ENCODE data around the gene IFNGR2. TPM values are rescaled to one million over a fixed set of nuclear protein-coding genes. Genes with fewer than 3 reads are reported as not detected.

Gene IFNGR2
- polyA plus RNA-seq, 1 of the 3 experiments (the other 2 are of a cell fraction), result 92.4 TPM

GRCh38 chr21:33452362-33452761, 49.1 kb downstream of the IFNGR2 start (continued):
- TF ChIP-seq RCOR1 (IDR thresholded peaks at IDR 0.05; ENCODE audit: low read length), result no peak

- Histone ChIP-seq H3K4me3 (ENCODE audit: low read depth in 2 of 2, low read length in 1 of 2) (no peak overlapping the region), H2AFZ (ENCODE audit: low read depth) (no peak overlapping the region), H3K27me3 (ENCODE audit: insufficient read depth) (no peaks in the 10 kb centered on the region), H3K36me3 (replicated peaks in 1 of 2; ENCODE audit: control insufficient read depth in 1 of 2, insufficient read depth in 2 of 2, low read length in 1 of 2) (peaks cover 0 to 30% of the 10 kb centered on the region in 2 experiments), H3K9me3 (no peaks in the 10 kb centered on the region), H3K4me1 (ENCODE audit: control insufficient read depth in 1 of 2, insufficient read depth in 2 of 2, low read depth in 1 of 2, low read length in 1 of 2) (peaks cover 0 to 11% of the 10 kb centered on the region in 2 experiments; a peak in 1 of 4 replicates), H3K9me2 (no peaks in the 10 kb centered on the region), H3K9ac (no peak overlapping the region), H3F3A (replicated peaks; ENCODE audit: insufficient read depth) (peaks cover 6% of the 10 kb centered on the region), H3K79me2 (ENCODE audit: insufficient read depth) (no peaks in the 10 kb centered on the region), H4K20me1 (ENCODE audit: insufficient read depth) (no peaks in the 10 kb centered on the region), H3K4me2 (no peak overlapping the region), H3K27ac (ENCODE audit: low read depth in 2 of 2, low read length in 1 of 2) (no peak overlapping the region)
- no peak for DNase-seq
- CTCF ChIA-PET, result interaction anchor here (1.0 to 5.1 kb wide), 6 partner anchors 10 to 515 kb away, joined by 3 to 25 read pairs (median 6); no protein-coding TSS in a partner anchor
- WGBS (ENCODE audit: low lambda C conversion rate), result 92% methylated on average over 6 of the region's 6 CpGs
- no peak for TF ChIP-seq MAX (IDR thresholded peaks at IDR 0.05; ENCODE audit: low read depth)
- no peak for TF ChIP-seq TCF12 (IDR thresholded peaks at IDR 0.05)
- TF ChIP-seq MXI1 (IDR thresholded peaks at IDR 0.05; ENCODE audit: low read depth, low read length), result no peak
- TF ChIP-seq SIN3A (IDR thresholded peaks at IDR 0.05; ENCODE audit: borderline replicate concordance, low read depth, low read length), result no peak
- TF ChIP-seq NRF1 (IDR thresholded peaks at IDR 0.05; ENCODE audit: low read depth, low read length), result no peak
- no peak for TF ChIP-seq USF1 (IDR thresholded peaks at IDR 0.05; ENCODE audit: borderline replicate concordance, low read depth)
- no peak for TF ChIP-seq EP300 (IDR thresholded peaks at IDR 0.05; ENCODE audit: borderline replicate concordance in 1 of 2, low read depth in 1 of 2, low read length in 1 of 2)
- no peak for TF ChIP-seq RXRA (IDR thresholded peaks at IDR 0.05; ENCODE audit: borderline replicate concordance, low read depth)
- no peak for TF ChIP-seq CTCF (IDR thresholded peaks at IDR 0.05)
- TF ChIP-seq NFIC (IDR thresholded peaks at IDR 0.05; ENCODE audit: borderline replicate concordance), result no peak
- TF ChIP-seq FOXJ3 (CRISPR knock-in tag; IDR thresholded peaks at IDR 0.05), result no peak
- no peak for TF ChIP-seq PBX3 (IDR thresholded peaks at IDR 0.05)
- TF ChIP-seq FOXM1 (IDR thresholded peaks at IDR 0.05; ENCODE audit: low read depth), result no peak
- no peak for TF ChIP-seq TAF1 (IDR thresholded peaks at IDR 0.05; ENCODE audit: borderline replicate concordance, low read depth, low read length)
- TF ChIP-seq RCOR1 (IDR thresholded peaks at IDR 0.05; ENCODE audit: low read length), result no peak
- no peak for TF ChIP-seq ELF1 (IDR thresholded peaks at IDR 0.05)
- TF ChIP-seq CHD2 (IDR thresholded peaks at IDR 0.05; ENCODE audit: low read length, partially characterized antibody), result no peak
- TF ChIP-seq USF2 (IDR thresholded peaks at IDR 0.05; ENCODE audit: borderline replicate concordance, low read depth, low read length), result no peak
- no peak for TF ChIP-seq GABPA (IDR thresholded peaks at IDR 0.05; ENCODE audit: low read depth)
- TF ChIP-seq JUND (IDR thresholded peaks at IDR 0.05), result no peak
- POLR2A ChIA-PET, result no interaction called here
These were observed 52.7 kb downstream of the IFNGR2 start for GRCh38 chr21:33455686-33456446.
